NCI-H748 treated with DMSO at 0.1 percent for 48 hours (cell line): ENCODE data around the gene NDUFA6.
A peak's percentile ranks its signal among the peaks of the same experiment; 100 is the strongest.

Experiments
- DNase-seq: peaks from one replicate; lab custom pipeline; 2025; lab: John Stamatoyannopoulos, UW

The NDUFA6 gene

GRCh38 chr22:42070517-42071422, 19.8 kb downstream of the NDUFA6 start, which contains the start of gene NAGA:
Gene NAGA (minus strand): TSS chr22:42070812. CDS start chr22:42070297, 515 bp downstream.
- DNase-seq = peak; percentile 92

DNA sequence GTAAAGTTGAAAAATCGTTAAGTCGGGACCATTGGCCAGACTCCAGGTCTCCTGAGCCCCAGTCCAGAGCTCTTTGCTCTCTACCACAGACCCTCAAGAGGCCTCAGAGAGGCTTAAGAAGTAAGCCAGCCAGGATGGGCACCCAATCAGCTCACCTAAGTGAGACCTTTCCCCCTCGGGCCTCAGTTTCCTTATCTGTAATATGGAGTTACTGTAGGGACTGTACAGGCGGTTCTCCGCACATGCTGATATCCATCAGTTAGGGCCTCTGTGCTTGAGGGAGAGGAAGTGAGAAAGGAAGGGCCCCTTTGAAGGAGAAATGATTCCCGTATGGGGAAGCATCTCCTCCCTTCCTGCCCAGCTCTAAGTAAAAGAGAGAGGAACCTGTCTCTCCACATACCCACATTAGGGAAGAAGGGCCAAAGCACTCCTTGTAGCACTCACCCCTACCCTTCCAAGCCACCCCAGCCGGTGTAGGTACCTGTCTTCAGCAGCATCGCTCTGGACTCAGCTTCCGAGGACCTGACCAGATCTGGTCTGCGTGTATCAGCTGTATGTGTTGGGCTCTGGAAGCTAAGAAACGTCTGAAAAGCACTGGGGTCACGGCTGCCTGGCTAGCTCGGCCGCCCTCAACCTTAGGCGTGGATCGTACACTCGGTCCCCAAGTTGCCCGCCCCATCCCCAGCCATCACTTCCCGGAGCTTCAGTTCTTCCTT, 20.6 kb downstream of the NDUFA6 start:
- DNase-seq = no peak

DNA sequence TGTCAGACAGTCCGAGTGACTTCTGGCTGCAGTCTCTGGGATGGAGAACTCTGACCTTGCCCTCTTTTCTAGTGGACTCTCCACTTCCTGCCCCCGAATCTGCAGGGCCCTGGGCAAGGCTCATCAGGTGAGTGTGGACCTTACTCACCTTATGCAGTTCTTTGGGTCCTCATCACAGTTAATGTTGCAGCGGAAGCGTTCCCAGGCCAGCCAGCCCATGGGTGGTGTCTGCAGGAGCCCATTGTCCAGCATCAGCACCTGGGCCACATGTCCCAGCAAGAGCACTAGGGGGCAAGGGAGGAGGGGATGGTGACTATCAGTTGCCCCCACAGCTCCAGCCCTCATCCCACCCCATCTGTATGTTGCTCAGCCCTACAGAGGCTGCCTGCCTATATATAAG, 22.3 kb downstream of the NDUFA6 start:
- DNase-seq = no peak

DNA sequence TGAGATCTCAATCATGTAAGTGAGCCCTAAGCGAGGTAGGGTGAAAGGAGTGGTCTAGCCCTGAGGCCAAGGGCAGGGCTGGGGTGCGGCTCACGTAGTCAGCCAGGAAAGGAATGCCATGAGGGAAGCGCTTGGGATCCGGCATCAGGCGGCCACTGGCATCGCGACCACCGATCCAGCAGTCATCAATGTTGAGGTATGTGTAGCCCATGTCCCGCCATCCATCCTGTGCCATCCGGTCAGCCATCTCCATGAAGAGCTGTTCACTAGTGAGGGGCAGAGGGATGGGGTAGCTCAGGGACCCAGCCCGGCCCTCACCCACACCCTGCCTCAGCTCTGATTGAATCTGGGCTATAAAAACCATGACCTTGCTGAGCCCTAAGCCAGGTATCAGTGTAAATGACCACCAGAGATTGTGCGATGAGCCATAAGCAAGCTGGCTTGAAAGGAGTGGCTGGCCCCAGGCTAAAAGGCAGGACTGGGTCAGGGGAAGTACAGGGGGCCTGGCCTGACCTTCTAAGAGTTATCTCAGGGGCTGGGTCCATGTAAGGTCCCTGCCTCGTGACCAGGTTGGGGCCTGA, 22.8 kb downstream of the NDUFA6 start:
- DNase-seq = no peak

DNA sequence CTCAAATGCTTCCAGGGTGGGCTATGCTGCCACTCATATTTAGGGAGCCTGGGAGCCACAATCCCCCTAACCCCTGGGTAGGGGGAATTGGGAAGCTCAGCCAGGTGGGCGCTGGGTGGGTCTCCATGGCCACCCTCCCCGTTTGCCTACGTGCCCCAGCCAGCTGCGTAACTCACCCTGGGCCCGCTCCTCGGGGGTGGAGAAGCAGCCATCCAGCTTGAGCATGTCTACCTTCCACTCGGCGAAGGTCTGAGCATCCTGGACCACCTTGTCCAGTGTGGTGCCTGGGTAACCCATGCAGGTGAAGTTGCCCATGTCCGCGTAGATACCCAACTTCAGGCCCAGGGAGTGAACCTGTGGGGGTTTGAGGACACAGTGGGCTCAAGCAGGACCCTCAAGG, 23.6 kb downstream of the NDUFA6 start:
- DNase-seq = no peak

DNA sequence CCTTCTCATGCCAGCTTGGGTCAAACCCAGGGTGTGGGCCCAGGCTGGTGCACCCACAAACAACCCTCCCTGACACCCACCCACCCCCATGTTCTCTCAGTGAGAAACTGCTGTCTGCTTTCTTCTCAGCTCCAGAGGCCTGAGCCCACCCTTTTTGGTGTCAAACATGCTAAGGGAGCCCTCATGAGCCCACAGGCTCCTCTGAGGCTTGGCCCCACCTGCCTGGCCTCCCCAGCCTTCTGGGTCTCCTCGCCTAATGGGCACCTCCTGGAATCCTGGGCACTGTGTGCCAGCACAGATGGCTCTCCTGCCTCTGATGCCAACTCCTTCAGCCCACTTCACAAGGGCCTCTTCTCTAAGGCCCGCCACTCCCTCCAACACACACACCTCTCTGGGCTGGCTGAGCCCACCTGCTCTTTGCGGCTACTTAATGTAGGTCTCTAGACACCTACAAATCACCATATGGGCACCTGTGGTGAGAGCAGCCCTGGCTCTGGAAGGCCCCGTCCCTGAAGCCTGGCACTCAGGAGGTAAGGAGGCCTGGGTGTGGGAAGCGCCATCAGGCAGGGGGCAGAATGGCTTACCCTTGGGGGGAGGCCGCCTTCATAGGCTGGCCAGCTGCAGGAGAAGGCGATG, 24.3 kb downstream of the NDUFA6 start:
- no peak for DNase-seq

DNA sequence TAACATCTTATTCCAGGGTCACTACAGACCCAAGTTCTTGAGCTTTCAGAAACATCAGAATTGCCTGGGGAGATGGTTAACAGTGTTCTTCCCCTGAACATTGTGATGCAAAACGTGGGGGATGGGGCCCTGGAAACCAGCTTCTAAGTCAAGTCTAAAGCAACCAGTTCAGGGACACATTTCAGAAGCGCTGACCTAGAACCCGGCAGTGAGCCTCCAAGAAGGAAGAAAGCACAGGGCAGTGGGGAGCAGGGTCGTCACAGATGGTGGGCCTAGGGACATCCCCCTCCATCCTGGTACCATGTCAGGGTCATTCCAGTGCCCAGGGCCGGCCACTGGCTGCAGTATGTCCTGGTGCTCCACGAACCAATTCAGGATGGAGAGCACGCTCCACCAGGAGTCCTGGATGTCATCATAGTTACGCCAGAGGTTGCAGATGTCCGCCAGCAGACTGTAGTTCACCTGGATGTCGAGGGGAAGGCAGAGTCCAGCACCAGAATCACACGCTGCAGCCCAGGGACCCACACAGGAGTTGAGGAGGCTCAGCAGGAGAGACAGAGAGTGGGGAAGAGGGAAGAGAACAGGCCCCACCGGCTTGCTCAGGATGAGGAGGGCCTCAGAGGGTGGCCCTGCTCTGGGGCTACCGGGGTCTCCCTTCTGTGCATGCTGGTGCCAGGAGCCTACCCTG, 25.0 kb downstream of the NDUFA6 start:
- no peak for DNase-seq

DNA sequence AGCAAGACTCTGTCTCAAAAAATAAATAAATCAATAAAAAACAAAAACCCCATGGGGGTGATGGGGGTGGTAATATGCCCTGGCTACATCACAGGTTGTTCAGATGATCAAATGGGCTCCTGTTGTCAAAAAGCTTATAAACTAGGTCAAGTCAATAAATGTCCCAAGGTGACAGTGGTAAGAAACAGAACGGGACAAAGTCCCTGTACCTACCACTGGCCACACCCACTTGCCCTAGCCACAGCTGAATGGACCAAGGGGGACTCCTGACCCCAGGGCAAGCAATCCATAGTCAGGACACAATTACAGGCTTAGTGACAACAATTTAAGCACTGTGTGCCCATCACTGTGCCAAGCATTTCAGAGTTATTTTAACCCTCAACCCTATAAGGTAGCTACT, 25.9 kb downstream of the NDUFA6 start:
- DNase-seq = no peak

DNA sequence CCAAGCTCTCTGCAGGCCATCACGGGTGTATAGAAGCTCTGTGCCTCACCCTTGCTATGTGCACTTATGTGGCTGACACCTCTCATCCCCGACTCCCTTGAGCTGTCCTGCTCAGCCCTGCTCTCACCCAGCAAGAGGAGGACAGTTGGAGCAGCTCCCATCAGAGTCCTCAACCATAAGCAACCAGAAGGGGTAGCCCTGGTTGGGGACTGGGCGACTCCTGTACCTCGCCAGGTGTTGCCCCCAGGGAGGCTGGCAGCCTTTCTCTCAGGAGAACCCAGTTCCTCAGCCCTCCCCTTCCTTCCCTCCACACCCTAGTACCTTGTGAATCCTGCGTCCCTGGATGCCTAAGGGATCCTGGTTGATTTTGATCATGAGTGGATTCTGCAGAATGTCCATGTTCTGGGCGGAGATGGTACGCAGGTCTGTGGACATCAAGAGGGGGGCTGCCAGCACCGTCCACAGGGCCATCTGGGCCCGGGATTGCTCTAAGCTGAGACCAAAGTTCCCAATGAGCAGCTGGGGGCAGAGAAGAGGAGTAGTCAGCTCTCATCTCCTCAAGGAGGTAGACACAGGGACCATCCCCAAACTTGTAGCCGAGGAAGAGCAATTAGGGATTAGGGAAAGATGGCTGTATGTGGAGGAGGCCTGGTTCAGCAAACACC, 27.9 kb downstream of the NDUFA6 start:
- no peak for DNase-seq

DNA sequence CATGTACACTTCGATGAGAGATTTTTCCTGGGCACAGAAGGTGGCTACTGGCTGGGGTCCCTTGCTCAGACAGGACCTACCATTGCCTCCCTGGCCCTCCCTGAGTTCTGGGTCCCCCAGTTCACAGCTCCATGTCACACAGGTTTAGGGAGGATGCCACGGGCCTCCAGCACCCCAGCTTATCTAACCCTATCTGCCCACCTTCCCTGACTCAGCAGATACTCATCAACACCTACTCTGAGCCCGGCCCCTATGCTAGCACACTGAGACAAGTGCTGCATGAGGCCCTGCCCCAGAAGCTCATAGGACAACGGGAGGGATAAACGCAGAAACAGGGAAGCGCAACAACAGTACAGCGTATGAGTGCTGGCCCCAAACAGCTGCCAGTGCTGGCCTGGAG, 29.5 kb downstream of the NDUFA6 start:
- DNase-seq = no peak

GRCh38 chr22:42060489-42060888, 30.1 kb downstream of the NDUFA6 start:
- no peak for DNase-seq

GRCh38 chr22:42056757-42057511, 33.6 kb downstream of the NDUFA6 start:
- DNase-seq = no peak

DNA sequence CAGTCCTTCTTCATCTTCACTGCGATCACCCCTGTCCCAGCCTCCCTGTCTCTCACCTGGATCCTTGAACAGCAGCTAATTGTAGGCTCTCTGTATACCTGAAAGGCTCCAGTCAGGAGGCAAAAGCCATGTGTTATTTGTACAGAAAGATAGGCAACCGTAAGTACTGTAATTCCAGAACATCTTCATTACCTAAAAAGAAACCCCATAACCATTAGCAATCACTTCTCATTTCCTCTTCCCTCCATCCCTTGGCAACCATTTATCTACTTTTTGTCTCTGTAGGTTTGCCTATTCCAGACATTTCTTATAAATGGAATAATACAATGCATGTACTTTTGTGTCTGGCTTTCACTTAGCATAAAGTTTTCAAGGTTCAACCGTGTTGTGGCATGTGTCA, 37.8 kb downstream of the NDUFA6 start:
- no peak for DNase-seq

GRCh38 chr22:42050641-42051180, 39.9 kb downstream of the NDUFA6 start:
- no peak for DNase-seq

DNA sequence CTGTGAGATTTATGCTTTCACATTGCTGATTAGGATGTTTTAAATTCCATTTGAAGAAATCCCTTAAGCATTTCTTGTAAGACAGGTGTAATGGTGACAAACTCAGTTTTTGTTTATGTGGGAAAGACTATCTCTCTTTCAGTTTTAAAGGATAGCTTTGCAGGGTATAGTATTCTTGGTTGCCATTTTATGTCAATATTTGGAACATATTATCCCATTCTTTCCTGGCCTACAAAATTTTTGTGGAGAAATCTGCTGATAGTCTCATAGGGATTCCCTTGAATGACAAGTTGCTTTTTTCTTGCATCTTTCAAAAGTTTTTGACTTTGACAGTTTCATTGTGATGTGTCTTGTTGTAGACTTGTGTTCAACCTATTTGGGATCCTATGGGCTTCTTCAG, 48.8 kb downstream of the NDUFA6 start:
- DNase-seq = no peak

GRCh38 chr22:42039271-42039670, 51.3 kb downstream of the NDUFA6 start:
- DNase-seq = no peak
